GM19438 (cell line): ENCODE results near the gene FBH1.
"Not testable (repeated sequence)": the region's sequence is repeated elsewhere in the genome, so short reads cannot be mapped to it uniquely, and the experiment has no call there.

Experiments
- ATAC-seq: cut with Tn5 transposase; IDR thresholded peaks from one replicate; pipeline ENCODE4 v1.9.1; 2021; ENCODE audit warnings: low read depth; ENCODE audit not compliant: unreplicated experiment

The FBH1 gene

DNA sequence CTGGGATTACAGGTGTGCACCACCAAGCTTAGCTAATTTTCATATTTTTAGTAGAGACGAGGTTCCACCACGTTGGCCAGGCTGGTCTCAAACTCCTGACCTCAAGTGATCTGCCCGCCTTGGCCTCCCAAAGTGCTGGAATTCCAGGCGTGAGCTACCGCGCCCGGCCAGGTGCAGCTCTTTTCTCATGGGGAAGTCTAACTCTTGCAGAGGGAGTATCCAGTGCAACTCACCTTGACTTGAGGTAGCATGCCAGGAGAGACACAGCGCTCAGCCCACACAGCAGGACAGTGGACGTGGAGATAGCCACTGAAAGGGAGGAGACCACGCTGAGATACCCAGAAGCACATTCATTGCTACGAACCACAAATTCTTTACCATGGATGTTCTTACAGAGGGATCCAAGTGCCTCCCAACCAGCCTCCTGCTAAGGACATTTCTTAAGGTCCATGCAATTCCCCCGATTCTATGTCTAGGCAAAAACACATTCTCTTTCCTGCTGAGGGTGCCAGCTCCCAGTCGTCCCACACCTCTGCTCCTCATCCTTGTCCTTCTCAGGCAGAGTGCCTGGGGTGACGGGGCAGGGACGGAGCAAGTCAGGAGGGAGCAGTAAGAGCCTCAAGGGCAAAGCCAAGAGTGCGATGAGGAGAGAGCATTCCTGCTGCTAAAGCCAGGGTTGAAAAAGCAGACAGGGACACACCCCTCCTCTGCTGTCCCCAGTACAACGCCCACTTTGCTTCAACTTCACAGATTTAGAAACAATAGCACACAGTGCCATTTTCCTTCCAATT lies 66.3 kb downstream of the FBH1 start:
- no peak for ATAC-seq

DNA sequence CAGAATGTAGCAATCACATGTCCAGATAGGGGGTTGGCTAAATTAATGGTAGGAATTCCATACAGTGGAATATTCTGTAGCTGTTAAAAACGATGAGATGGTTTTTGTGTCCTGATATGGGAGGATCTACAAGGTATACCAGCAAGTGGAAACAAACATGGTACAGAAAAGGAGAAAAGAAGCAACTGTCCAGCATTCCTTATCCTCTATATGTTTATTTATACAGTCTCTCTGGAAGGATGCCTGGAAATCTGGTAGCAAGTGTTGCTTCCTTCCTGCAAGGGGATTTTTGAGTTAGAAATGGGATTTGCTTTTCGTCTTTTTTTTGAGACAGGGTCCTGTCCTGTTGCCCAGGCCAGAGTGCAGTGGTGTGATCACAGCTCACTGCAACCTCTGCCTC lies 68.0 kb downstream of the FBH1 start:
- no peak for ATAC-seq

DNA sequence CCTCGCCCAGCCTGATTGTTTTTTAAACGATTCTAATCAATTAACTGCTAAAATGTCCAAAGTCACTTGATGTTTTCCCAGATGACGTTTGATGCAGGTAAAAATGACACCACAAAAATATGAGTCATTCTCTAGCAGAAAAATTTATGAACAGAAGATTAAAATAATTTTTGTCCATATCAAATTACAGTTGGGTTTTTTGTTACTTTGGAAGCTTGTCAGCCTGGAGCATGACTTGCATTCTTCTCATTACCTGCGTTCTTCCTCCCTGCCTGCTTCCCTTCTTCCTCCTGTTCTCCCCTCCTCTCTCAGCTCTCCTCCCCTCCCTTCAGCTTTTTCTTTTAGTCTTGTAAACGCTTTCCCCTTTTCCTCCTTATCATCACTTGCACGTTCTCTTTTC lies 68.6 kb downstream of the FBH1 start:
- ATAC-seq = no peak

DNA sequence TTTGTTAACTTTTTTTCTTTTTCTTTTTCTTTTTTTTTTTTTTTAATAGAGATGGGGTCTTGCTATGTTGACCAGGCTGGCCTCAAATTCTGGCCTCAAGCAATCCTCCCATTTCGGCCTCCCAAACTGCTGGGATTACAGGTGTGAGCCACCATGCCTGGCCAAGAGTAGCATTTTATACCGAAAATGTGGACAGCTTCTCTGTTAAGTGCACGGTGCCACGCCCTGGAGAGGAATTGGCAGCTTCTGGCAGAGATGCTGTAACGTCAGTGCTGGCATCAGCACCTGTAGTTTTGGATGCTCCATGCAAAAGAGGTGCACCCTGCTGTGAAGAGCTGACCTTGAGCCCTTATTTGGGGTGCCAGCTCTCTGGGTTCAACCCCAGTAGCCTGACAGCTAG lies 69.1 kb downstream of the FBH1 start:
- ATAC-seq = no peak

DNA sequence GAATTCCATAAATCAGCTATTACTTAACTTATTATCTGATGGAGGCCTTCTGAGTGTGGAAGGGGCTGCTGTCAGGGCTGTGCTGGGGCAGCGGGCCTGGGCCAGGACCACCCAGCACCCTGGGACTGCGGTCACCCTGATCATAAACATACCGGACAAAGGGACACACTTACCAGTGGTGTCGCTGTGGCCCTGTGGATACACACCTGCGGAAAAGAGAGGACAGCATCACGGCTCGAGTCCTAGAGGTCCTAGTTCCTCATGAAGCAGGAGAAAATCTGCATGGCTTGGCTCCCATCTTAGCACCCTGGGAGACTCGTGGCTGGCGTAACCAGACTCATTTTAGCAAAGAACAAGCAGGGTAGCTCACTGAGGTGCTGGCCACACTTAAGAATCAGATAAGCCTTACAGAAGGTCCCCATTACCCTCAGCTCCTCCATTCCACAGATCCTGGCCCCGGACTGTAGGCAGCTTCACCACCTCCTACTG lies 69.6 kb downstream of the FBH1 start:
- no peak for ATAC-seq

DNA sequence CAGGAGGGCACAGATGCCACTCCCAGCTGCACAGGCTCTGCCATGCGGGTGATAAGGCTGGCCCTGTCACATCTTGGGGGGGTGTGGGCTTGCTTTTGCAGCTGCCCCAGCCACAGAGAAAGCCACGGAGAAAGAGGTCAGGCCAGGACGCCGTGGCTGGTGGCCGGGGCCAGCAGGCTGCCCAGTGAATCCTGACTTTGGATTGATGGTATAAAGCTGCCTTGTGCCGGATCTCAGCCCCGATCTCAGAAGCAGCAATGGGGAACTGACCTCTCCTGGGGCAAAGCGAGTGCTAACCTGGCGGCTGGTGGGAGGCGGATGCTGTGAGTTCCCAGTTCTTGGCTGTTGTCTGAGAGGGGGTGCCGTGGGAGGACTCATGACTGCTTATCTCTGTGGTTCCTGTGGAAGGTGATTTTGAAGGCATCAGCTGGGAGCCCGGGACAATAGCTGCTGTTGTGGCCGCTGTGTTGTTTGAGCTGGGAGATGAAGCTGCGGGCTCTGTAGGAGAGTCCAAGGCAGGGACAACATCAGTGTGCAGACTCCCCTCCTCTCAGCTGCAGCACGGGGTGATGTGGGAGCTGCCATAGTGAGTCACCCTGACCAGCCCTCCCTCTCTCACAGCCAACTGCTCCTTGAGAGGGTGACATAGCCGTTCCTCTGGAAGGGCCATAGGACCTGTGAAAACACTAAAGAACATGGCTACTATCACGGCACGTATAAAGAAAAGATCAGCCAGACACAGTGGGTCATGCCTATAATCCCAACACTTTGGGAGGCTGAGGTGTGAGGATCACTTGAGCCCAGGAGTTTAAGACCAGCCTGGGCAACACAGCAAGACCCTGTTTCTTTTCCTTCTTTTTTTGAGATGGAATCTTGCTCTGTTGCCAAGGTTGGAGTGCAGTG lies 70.3 kb downstream of the FBH1 start:
- ATAC-seq = no peak

DNA sequence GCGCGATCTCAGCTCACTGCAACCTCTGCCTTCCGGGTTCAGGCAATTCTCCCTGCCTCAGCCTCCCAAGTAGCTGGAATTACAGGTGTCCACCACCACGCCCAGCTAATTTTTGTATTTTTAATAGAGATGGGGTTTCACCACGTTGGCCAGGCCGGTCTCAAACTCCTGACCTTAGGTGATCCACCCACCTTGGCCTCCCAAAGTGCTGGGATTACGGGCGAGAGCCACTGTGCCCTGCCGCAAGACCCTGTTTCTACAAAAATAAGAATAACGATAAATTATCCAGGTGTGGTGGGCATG lies 70.9 kb downstream of the FBH1 start:
- ATAC-seq = not testable (repeated sequence)

DNA sequence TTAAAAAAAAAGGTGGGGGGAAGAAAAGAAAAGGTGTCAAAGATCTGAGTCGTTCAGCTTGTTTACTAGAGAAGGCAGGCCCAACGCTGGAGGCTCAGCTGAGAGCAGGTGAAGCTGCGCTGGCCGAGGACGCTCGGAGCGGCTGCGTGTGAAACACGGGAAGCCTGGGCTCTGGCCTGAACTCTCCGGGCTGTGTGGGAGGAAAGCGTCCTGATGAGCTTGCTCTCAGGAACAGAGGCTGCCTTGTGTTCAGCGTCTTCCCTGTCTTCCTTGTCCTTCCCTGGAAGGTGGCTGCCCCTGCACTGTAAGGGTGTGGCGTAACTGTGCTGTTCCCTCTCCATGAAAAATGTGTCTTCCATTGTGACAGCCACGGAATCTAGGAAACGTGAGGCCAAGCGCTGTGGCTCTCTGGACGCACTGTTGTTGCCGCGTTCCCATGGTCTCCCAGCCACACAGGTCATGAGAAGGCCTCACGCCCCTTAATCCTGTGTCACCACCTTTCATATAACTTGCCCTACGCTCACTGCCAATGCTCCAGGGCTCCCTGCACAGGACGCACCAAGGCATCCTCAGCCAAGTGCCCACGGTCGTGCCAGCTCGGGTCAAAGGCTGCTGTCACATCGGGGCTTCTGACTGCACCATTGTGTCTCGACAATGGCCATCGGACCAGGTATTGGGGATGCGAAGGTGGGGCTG lies 71.5 kb downstream of the FBH1 start:
- no peak for ATAC-seq

DNA sequence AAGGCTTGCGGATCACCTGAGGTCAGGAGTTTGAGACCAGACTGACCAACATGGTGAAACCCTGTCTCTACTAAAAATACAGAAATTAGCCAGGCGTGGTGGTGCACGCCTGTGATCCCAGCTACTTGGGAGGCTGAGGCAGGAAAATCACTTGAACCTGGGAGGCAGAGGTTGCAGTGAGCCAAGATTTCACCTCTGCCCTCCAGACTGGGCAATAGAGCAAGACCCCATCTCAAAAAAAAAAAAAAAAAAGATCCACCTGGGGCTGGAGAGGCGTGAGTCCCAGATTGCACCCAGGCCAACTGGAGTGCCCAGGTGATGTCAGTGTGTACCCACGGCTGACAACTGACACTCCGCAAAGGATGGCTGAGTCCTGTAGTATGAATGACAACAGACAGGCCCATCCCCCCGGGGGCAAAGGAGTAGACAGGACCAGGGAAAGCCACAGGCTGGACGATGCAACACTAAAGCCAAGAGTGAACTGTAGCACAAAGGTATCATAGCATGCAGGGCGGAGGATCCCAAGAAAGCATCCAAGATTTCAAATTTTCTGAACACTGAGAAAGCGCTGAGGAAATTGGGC lies 72.4 kb downstream of the FBH1 start:
- not testable (repeated sequence) for ATAC-seq

DNA sequence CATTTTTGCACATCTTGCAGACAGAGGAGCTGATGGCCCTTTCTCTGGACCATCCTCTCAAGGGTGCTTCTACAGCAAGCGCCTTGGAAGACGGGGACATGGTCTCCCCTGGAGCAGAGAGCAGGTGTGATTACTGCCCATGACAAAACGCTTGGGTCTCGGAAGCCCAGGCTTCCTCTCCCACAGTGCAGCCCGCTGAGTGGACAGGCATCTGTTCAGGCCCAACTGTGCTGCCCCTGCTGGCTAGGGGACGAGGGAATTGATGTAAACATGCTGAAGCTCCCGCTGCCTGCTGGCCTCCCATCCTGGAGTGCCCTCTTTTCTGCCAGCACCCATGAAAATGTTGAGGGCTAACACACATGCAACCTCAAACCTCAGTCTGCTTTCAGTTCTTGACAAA lies 73.0 kb downstream of the FBH1 start:
- ATAC-seq = no peak

DNA sequence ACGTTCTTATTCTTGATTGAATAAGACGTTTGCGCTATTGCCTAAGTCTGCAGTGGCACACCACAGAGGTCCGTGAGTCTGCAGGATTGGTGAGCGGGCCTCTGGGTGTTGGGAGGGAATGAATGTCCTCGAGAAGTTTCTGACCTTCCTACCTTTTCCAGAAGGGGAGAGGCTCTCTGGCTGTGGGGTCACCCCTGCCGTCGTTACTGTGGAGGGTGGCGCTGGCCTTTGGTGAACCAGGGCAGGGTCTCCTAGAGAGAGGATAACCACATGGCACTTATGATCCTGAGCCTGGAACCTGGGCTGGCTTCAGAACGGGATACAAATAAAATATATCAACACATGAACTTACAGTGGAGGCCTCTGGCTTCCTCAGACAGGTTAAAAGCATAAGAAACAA lies 73.5 kb downstream of the FBH1 start:
- no peak for ATAC-seq

DNA sequence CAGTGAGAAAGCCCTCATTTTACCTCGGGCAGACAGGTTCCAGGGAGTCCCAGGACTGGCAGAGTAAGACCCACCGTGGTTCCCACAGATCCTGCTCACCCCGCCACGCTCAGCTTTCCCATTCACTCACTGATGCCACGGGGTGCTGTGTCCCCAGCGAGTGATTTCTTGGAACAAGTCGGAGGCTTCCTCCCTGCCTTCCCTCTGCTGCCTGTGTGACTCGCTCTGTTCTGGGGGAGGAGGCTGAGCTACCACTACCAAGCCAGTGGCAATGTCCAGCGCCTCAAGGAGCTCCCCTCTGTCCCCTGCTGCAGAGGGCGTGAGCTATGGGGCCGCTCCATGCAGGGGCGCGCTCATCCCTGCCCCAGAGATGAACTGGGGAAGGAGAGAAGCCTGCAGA lies 74.7 kb downstream of the FBH1 start:
- ATAC-seq = no peak

DNA sequence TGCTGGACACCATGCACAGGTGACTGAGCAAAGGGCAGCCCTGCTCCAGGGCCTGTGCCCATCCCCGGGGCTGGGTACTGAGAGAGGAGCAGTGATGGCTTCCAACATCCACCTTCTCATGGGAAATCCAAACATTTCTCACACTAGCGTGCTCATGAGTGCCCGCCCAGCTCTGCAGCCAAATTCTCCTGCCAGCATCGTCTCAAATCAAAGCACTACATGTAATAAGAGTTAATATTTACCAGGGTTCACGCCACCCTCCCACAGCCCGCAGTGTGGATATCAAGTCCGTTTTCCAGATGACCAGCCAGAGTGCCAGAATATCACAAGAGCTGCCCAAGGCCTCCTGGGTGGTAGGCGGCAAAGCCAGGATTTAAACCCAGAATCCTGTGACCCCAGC lies 75.2 kb downstream of the FBH1 start:
- ATAC-seq = no peak

DNA sequence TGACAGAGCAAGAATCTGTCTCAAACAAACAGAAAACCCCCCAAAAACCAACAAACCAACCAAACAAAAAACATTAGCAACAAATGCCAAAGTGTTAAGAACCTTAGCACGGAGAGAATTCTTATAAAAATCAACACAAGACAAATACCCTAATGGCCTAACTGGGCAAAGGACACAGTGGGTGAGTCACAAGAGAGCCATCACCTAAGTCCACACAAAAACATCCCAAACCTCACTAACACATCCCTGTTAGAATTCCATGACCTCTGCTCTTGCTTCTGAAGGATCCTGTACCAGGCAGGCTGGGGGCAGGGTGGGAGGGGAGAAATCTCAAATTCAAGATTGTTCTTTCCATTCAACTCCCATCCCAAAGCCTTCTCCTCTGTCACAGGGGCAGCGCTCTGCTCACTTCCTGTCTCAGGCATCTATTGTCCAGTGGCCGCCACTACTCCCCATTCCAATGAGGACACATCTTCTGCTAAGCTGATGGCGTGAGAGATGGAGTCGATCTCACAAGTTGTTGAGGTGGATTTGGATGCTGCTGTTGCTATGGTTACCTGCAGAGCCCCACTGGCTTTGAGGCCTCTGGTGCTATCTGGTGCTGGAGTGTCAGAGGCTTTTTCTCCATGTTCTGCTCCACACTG lies 78.1 kb downstream of the FBH1 start:
- no peak for ATAC-seq

DNA sequence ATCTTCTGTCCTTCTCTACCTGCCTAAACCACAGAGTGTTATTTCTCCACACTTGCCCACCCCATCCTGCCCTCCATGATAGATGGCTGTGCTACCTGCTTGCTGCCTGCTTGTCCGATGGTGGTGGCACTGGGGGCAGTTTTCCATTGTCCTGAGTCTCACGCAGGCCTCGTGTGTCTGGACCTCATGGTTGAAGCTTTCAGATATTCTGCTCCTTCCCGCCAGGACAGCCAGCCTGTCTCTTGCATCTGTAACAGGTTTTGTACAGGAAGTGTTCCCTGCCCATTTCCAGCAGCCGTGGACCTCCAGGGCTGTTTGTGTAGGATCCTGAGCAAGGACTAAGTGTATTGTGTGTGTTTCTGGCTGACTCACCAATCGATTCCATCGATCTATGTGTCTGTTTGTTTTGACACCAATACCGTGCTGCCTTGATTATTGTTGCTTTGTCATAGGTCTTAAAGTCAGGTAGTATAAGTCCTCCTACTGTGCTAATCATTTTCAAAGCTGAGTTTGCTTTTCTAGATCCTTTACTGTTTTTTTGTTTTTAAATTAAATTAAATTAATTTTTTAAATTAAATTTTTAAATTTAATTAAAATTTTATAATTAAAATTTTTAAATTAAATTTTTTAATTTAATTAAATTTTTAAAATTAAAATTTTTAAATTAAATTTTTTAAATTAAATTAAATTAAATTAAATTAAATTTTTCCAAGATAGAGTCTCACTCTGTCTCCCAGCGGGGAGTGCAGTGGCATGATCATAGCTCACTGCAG lies 78.8 kb downstream of the FBH1 start:
- ATAC-seq = no peak

DNA sequence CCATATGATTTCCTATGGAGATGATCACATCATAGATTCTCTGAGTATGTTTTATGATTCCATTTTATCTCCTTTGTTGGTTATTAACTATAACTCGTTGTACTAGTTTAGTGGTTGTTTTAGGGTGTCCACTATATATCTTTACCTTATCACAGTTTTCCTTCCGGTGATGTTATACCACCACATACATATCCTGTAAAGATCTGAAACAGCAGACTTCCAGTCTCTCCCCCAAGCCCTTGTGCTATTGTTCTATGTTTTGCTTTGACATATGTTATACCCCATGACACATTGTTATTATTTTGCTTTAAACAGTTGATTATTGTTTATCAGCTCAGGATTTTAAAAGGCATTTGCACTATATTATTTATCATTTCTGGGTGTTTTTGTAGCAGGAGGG lies 80.0 kb downstream of the FBH1 start:
- no peak for ATAC-seq

DNA sequence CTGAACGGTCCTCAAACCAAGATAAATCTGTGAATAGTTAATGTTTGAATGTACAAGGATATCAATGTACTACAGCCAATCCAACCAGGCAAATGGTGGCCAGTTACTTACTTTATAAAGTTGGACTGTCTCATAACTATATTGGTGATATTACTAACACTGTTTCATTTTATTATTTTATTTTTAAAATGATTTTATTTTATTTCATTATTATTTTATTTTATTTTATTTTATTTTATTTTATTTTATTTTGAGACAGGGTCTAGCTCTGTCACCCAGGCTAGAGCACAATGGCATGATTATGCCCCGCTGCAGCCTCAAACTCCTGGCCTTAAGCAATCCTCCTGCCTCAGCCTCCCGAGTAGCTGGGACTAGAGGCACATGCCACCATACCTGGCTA lies 80.5 kb downstream of the FBH1 start:
- no peak for ATAC-seq

DNA sequence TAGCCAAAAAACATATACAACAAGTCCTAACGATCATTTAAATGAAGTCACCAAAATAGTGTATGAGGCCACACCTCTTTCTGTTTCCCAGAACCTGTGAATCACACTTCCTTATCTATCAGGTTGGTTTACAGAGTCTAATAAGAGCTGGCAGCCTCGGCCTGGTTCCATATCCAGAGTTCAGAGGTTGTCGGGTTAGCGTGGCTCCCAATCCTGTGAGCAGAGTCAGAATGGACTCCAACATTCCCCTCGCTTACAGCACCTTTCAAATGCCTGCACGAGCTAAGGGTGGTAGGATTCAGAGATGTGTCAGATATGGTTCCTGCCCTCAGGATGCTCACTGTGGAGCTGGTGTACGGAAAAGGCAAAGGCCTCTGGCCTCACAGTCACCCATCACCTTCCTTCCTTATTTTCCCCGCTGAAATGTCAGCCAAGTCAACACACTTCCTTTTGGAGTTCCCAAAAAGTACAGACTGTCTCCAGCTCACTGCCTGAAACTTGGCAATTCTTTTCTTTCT lies 81.3 kb downstream of the FBH1 start:
- no peak for ATAC-seq

DNA sequence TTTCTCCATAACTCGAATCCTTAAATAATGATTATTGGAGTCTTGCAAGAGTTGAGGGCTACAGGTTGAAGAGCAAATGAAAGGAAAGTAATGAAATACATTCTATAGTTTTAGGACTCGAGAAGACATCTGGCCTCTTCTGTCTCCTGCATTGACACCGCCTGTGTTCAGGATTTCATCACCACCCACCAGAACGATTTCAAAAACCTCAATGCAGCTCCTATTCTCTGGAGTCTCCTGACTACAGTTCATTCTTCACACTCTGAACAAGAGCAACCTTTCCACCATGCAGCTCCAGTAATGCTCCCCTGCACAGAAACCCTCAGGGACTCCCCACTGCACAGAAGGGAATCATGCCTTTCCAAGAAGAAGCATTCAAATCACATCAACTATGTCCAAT lies 81.8 kb downstream of the FBH1 start:
- no peak for ATAC-seq

DNA sequence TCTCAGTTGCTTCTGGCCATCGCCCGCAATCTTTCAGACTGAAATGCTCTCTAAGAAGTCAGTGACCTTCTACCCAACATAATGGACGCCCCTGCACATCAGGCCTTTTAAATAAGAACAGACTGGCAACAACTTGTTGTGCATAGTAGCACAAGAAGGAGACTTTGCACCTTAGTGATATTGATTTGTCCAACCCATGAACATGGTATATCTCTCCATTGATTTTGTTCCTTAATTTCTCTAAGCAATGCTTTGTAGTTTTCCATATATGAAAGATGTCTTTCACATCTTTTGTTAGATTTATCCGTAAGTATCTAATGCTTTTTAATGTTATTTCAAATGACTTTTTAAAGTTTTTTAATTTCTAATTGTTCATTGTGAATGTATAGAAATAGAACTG lies 83.0 kb downstream of the FBH1 start:
- ATAC-seq = no peak
